Uterus (tissue), 2 donors: ENCODE measurements around the gene DHRS4L2.
"Not testable (repeated sequence)": the region's sequence is repeated elsewhere in the genome, so short reads cannot be mapped to it uniquely, and the experiment has no call there.

ENCODE experiments used
- CTCF ChIP-seq, 4 experiments: fragments of 200-600 bp in 2 of 4; fragments of 450-650 bp in 2 of 4; sonication (generic) in 2 of 4; IDR thresholded peaks; one replicate each; pipeline ENCODE4 v1.5.1; 2016 to 2019; ENCODE audit warnings: antibody characterized with exemption in 4 of 4, mild to moderate bottlenecking in 2 of 4, moderate library complexity in 1 of 4
- POLR2A ChIP-seq, 2 donors: fragments of 450-650 bp; IDR thresholded peaks; one replicate each; pipeline ENCODE4 v1.6.1; 2016; ENCODE audit warnings: antibody characterized with exemption in 2 of 2, mild to moderate bottlenecking in 1 of 2, moderate library complexity in 1 of 2

- TF ChIP-seq CTCF, POLR2A (IDR thresholded peaks at IDR 0.05): not testable (repeated sequence)
Measured at GRCh38 chr14:23981951-23982813, 6.5 kb upstream of the DHRS4L2 start.
